Stimulated activated naive CD8-positive, alpha-beta T cell treated with anti-CD3 and anti-CD28 coated beads, Interleukin-15, Interleukin-2, amounts not matched to agents 100 U/mL and 50 U/mL, for 24 hours (primary cell): Measurements from ENCODE around the gene PXN.
A peak's percentile ranks its signal among the peaks of the same experiment; 100 is the strongest.
"Not testable (repeated sequence)": the region's sequence is repeated elsewhere in the genome, so short reads cannot be mapped to it uniquely, and the experiment has no call there.

Source experiments
- ATAC-seq: fragments of 150-1000 bp; cut with Tn5 transposase; one replicate; pipeline ENCODE4 v1.10.0; 2021
- DNase-seq: peaks from one replicate; pipeline ENCODE4 v3.0.0; 2021

PXN gene

GRCh38 chr12:120209851-120210250, 55.7 kb downstream of the PXN start:
- ATAC-seq (no peak), DNase-seq (no peak)

GRCh38 chr12:120207227-120207626, 58.3 kb downstream of the PXN start:
- no peak for ATAC-seq
- no peak for DNase-seq

GRCh38 chr12:120206781-120207180, 58.7 kb downstream of the PXN start:
- not testable (repeated sequence) for ATAC-seq

GRCh38 chr12:120206228-120206627, 59.3 kb downstream of the PXN start:
- DNase-seq (no peak), ATAC-seq (no peak)

More at GRCh38 chr12:120206781-120207180, 58.7 kb downstream of the PXN start:
- DNase-seq: not testable (repeated sequence)

GRCh38 chr12:120204171-120204570, 61.4 kb downstream of the PXN start:
- ATAC-seq: no peak
- no peak for DNase-seq

GRCh38 chr12:120200364-120200800, 65.1 kb downstream of the PXN start:
- DNase-seq (no peak), ATAC-seq (no peak)

- no peak for DNase-seq
- ATAC-seq: no peak
Measured at GRCh38 chr12:120199595-120200306, 65.8 kb downstream of the PXN start.

GRCh38 chr12:120199025-120199424, 66.5 kb downstream of the PXN start:
- ATAC-seq: no peak
- no peak for DNase-seq

GRCh38 chr12:120197542-120197887, 68.0 kb downstream of the PXN start:
- ATAC-seq: no peak
- DNase-seq: no peak

GRCh38 chr12:120196817-120197541, 68.6 kb downstream of the PXN start:
- ATAC-seq, DNase-seq: not testable (repeated sequence)

- ATAC-seq (no peak), DNase-seq (no peak)
Measured at GRCh38 chr12:120196363-120196762, 69.2 kb downstream of the PXN start.

- peak; percentile 82 for ATAC-seq
- DNase-seq: peak; percentile 91
Measured at GRCh38 chr12:120194534-120195395, 70.8 kb downstream of the PXN start, which contains the start of gene GCN1. TSS of gene GCN1 (minus strand) at chr12:120194715. CDS start at chr12:120194697, 18 bp downstream.

- no peak for DNase-seq
- peak; percentile 16 for ATAC-seq
Measured at GRCh38 chr12:120194226-120194533, 71.3 kb downstream of the PXN start.

GRCh38 chr12:120193286-120193685, 72.2 kb downstream of the PXN start:
- not testable (repeated sequence) for ATAC-seq, DNase-seq

GRCh38 chr12:120190985-120191480, 74.5 kb downstream of the PXN start:
- ATAC-seq (no peak), DNase-seq (no peak)

- ATAC-seq (no peak), DNase-seq (no peak)
Measured at GRCh38 chr12:120190386-120190785, 75.1 kb downstream of the PXN start.

- ATAC-seq (no peak), DNase-seq (no peak)
Measured at GRCh38 chr12:120186654-120187053, 78.9 kb downstream of the PXN start.

GRCh38 chr12:120183211-120183631, 82.3 kb downstream of the PXN start:
- DNase-seq: no peak

GRCh38 chr12:120181991-120182631, 83.4 kb downstream of the PXN start:
- no peak for DNase-seq
- ATAC-seq: no peak

More at GRCh38 chr12:120183211-120183631, 82.3 kb downstream of the PXN start:
- no peak for ATAC-seq

- DNase-seq (no peak), ATAC-seq (no peak)
Measured at GRCh38 chr12:120180975-120181374, 84.6 kb downstream of the PXN start.

- no peak for DNase-seq
- ATAC-seq: no peak
Measured at GRCh38 chr12:120175537-120175936, 90.0 kb downstream of the PXN start.

- ATAC-seq (no peak), DNase-seq (no peak)
Measured at GRCh38 chr12:120175062-120175461, 90.5 kb downstream of the PXN start.
